Prostate gland (tissue), 2 donors: Measurements from ENCODE around the gene DOCK2.

Source experiments
- CTCF ChIP-seq, 4 experiments: fragments of 200-600 bp in 2 of 4; fragments of 450-650 bp in 2 of 4; sonication (generic) in 2 of 4; IDR thresholded peaks; 1 replicate in 3 of 4; 2 replicates in 1 of 4; pipeline ENCODE4 v1.5.1; 2016 to 2019; ENCODE audit warnings: antibody characterized with exemption in 4 of 4, mild to moderate bottlenecking in 2 of 4, moderate library complexity in 2 of 4
- POLR2A ChIP-seq: fragments of 450-650 bp; IDR thresholded peaks from one replicate; pipeline ENCODE4 v1.6.1; 2016; ENCODE audit warnings: antibody characterized with exemption, mild to moderate bottlenecking
- POLR2AphosphoS5 ChIP-seq: sonication (generic); formaldehyde crosslinking; IDR thresholded peaks from one replicate; pipeline ENCODE4 v1.6.1; 2017; ENCODE audit warnings: antibody characterized with exemption

GRCh38 chr5:169602535-169602934, 34.5 kb upstream of the DOCK2 start:
- TF ChIP-seq POLR2A: no peak
- no peak for TF ChIP-seq CTCF (IDR thresholded peaks at IDR 0.05)
- no peak for TF ChIP-seq POLR2AphosphoS5
